ENCODE measurements around the gene DIABLO. TPM values are rescaled to one million over a fixed set of nuclear protein-coding genes. Genes with fewer than 3 reads are reported as not detected.

Gene DIABLO
- polyA plus RNA-seq, 1 donor = 75.2 TPM

DNA sequence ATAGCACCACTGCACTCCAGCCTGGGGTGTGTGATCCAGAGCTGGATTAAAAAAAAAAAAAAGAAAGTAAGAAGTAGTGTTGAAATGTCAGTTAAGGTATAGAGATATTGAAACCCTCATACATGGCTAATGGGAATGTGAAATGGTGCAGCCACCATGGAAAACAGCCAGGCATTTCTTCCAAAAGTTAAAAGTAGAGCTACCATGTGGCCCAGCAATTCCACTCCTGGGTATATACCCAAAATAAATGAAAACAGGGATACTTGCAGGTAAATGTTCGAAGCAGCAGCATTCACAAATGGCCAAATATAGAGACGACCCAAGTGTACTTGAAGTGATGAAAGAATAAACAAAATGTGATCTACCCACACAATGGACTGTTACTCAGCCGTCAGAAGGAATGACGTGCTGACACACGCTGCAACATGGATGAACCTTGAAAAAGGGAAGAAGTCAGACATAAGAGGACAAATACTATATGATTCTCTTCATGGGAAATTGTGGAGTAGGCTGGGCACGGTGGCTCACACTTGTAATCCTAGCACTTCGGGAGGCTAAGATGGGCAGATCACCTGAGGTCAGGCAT is 67.1 kb downstream of the DIABLO start:
- DNase-seq = no peak

Other genes starting within 250 kb of the DIABLO start
- 37.9 TPM for gene BCL7A, start 204.2 kb downstream of the DIABLO start, polyA plus RNA-seq (ENCODE audit: insufficient read length)
- 43.0 TPM for gene MLXIP, start 147.3 kb downstream of the DIABLO start, polyA plus RNA-seq (ENCODE audit: insufficient read length)
- not detected for gene IL31, start 51.8 kb downstream of the DIABLO start, polyA plus RNA-seq (ENCODE audit: insufficient read length)
- gene LRRC43, start 42.9 kb downstream of the DIABLO start, polyA plus RNA-seq (ENCODE audit: insufficient read length) = 6.8 TPM
- 6.4 TPM for gene B3GNT4, start 22.3 kb downstream of the DIABLO start, polyA plus RNA-seq (ENCODE audit: insufficient read length)
- gene VPS33A, start 40.4 kb upstream of the DIABLO start, polyA plus RNA-seq (ENCODE audit: insufficient read length) = 20.8 TPM
- gene CLIP1, start 196.6 kb upstream of the DIABLO start, polyA plus RNA-seq (ENCODE audit: insufficient read length) = 50.4 TPM

All from left kidney (tissue), 2 donors.